HUES64 (cell line): ENCODE results near the gene GSK3B.

ENCODE experiments used
- H3K27ac ChIP-seq: 2 replicates; pipeline ENCODE4 v1.7.0; 2013; ENCODE audit warnings: low read depth, low read length, inconsistent platforms
- H3K27me3 ChIP-seq: 2 replicates; pipeline ENCODE4 v1.6.1; 2013; ENCODE audit warnings: mild to moderate bottlenecking, low read length; ENCODE audit not compliant: insufficient read depth
- H3K36me3 ChIP-seq: 2 replicates; pipeline ENCODE4 v1.6.1; 2013; ENCODE audit warnings: mild to moderate bottlenecking, low read length; ENCODE audit not compliant: insufficient read depth
- H3K4me1 ChIP-seq: 2 replicates; pipeline ENCODE4 v1.6.1; 2013; ENCODE audit warnings: mild to moderate bottlenecking, low read length, moderate library complexity; ENCODE audit not compliant: insufficient read depth
- H3K4me3 ChIP-seq: 2 replicates; pipeline ENCODE4 v1.5.1; 2013; ENCODE audit warnings: mild to moderate bottlenecking, low read length, moderate library complexity
- H3K9ac ChIP-seq: 2 replicates; pipeline ENCODE4 v1.6.1; 2013; ENCODE audit warnings: mild to moderate bottlenecking, low read depth, low read length
- H3K9me3 ChIP-seq: 2 replicates; pipeline ENCODE4 v1.6.1; 2013; ENCODE audit warnings: low read depth, low read length; ENCODE audit not compliant: insufficient read depth
- WGBS: fragments of 150-250, 120-280 bp; methylation state at CpG from one replicate; pipeline ENCODE4 v1.1.7; 2013; ENCODE audit warnings: missing lambda C conversion rate; 5-methylcytosine and 5-hydroxymethylcytosine counted together

Gene GSK3B

DNA sequence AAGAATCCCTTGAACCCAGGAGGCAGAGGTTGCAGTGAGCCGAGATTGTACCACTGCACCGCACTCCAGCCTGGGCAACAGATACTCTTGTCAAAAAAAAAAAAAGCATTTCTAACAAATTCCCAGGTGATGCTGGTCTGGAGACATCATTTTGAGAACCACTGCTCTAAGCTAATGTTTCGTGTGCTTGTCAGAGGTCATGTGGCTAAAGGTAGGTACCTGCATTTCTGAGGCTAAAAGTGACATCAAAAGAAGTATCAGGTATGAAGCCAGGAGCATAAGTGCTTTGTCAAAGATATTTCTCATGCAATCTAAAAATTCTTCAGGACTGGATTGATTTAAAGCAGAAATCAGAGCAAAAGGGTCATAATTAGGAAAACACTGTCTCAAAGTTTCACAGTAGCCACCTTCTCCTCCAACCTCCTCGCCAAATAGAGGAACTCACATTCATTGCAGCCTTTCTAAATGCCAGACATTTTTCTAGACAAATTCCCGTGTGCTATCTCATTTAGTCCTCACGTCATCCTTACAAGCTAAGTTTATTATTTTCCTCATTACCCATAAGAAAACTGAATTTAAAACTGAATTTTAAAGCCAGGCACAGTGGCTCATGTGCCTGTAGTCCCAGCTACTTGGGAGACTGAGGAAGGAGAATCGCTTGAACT, 25.7 kb upstream of the GSK3B start:
- no peaks in the 10 kb centered on the region for H3K36me3 ChIP-seq
- WGBS: 92% methylated on average over 7 of the region's 7 CpGs
- no peak overlapping the region for H3K27ac ChIP-seq
- H3K4me1 ChIP-seq: no peaks in the 10 kb centered on the region
- H3K4me3 ChIP-seq: no peak overlapping the region
- H3K27me3 ChIP-seq: no peaks in the 10 kb centered on the region
- 0 out of 2 replicates have a peak, but pooled peaks cover 5% of the 10 kb centered on the region for H3K9me3 ChIP-seq
- H3K9ac ChIP-seq: no peak overlapping the region

DNA sequence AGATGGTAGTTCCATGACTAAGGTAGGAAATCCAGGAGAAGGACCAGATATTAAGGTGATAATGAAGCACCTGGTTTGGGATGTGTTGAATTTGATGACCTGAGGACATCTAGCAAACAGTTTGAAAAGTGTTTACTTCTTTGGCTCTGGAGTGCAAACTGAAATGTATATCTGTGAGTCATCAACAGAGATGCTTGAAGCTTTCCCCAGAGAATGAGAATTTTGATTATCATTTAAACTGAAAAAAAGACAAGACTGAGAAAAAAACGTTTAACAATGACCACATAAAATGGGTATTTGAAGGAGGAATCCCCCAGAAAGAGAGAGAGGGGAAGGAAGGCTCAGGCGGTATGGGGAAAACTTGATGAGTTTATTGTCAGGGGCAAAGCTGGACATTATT, 20.7 kb upstream of the GSK3B start:
- H3K27me3 ChIP-seq: no peaks in the 10 kb centered on the region
- H3K4me1 ChIP-seq: no peaks in the 10 kb centered on the region
- no peak overlapping the region for H3K4me3 ChIP-seq
- 0 out of 2 replicates have a peak, but pooled peaks cover 5% of the 10 kb centered on the region for H3K9me3 ChIP-seq
- no peak overlapping the region for H3K9ac ChIP-seq
- H3K36me3 ChIP-seq: no peaks in the 10 kb centered on the region
- H3K27ac ChIP-seq: no peak overlapping the region
- 70% methylated on average over 2 of the region's 2 CpGs for WGBS

DNA sequence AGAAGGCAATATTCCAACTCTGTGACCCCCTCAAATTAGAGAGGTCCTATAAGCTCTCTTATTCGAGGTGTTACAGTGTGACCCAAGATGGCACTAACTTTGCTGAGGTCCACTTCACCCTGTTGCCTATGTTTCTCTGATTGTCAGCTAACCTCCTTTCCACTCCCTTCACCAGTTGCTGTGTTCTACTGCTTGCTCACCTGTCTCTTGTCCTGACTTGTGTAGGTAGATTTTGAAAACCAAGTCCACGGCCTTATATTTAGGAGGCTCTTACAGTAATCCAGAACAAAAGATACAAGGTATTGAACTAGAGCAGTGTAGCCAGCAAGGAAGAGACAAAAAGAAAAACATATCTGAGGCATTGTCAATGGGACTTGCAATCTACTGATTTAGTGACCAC, 20.1 kb upstream of the GSK3B start:
- no peaks in the 10 kb centered on the region for H3K36me3 ChIP-seq
- H3K4me3 ChIP-seq: no peak overlapping the region
- 0 out of 2 replicates have a peak, but pooled peaks cover 3% of the 10 kb centered on the region for H3K4me1 ChIP-seq
- WGBS: 99% methylated on average over 2 of the region's 2 CpGs
- H3K27me3 ChIP-seq: no peaks in the 10 kb centered on the region
- no peak overlapping the region for H3K9ac ChIP-seq
- no peak overlapping the region for H3K27ac ChIP-seq
- H3K9me3 ChIP-seq: 0 out of 2 replicates have a peak, but pooled peaks cover 5% of the 10 kb centered on the region

DNA sequence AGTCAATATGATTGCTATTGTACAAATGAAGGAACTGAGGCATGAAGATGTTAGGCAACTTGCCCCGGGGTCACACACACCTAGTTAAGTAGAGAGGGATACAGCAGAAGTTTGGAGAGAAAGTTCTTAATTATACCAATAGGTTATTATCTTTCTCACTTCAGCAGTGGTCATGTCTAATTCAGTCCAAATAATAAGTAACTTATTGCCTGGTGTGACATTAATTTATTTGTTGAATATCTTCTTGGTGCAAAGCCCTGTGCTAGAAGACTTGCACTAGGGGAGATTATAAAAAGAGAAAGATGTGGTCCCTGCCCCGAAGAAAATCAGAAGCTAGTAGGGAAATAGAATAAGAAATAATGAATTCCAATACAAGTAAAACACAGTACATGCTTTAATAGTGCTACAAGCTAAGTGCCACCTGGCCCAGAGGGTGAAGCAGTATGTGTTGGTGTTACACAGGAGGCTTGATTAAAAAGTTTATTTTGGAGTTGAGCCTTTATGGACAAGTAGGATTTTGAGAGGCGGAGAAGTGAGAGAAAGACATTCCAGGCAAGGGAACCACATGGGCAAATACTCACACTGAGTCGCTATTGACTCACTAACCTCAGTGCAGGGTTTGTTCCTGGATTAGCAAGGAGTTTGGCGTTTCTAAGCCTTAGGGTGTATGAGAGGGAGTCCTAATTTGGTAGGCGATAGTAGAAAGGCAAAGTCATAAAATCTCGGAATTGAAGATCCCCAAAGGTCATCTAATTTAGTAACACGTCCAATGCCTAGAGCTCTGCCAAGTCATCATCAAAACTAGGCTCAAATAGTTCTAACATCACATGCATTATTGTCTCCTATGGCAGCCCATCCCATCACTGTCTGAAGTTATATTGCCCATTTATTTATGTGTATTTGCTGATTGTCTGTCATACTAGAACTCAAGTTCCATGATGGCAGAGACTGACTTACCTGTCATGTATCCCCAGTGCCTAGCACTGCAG, 19.2 kb upstream of the GSK3B start:
- H3K27me3 ChIP-seq: no peaks in the 10 kb centered on the region
- H3K9me3 ChIP-seq: 0 out of 2 replicates have a peak, but pooled peaks cover 5% of the 10 kb centered on the region
- H3K9ac ChIP-seq: no peak overlapping the region
- no peak overlapping the region for H3K27ac ChIP-seq
- H3K36me3 ChIP-seq: no peaks in the 10 kb centered on the region
- 0 out of 2 replicates have a peak, but pooled peaks cover 3% of the 10 kb centered on the region for H3K4me1 ChIP-seq
- no peak overlapping the region for H3K4me3 ChIP-seq
- WGBS: 93% methylated on average over 7 of the region's 8 CpGs

DNA sequence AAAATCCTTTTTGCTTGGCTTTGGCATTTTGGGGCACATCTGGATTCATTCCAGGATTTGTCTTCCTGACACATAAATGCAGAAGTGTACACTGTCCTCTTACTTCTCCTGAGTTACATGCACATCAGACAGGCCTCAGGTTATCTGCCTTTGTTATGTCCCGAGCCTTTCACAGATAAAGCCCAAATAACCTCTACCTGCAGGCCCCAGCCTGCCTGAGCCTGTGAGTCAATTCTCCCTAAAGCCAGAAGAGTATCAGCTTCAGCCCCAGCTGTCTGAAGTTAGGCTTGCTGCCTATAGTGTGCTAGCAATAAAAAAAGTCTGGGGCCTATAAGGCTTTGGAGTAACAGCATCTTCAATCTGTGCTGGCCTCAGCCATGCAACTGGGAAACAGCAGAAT, 17.7 kb upstream of the GSK3B start:
- 0 out of 2 replicates have a peak, but pooled peaks cover 2% of the 10 kb centered on the region for H3K9me3 ChIP-seq
- no peak overlapping the region for H3K27ac ChIP-seq
- no peak overlapping the region for H3K9ac ChIP-seq
- no peaks in the 10 kb centered on the region for H3K36me3 ChIP-seq
- H3K4me1 ChIP-seq: 0 out of 2 replicates have a peak, but pooled peaks cover 3% of the 10 kb centered on the region
- WGBS: 93% methylated on average over 1 of the region's 1 CpG
- no peaks in the 10 kb centered on the region for H3K27me3 ChIP-seq
- H3K4me3 ChIP-seq: no peak overlapping the region

DNA sequence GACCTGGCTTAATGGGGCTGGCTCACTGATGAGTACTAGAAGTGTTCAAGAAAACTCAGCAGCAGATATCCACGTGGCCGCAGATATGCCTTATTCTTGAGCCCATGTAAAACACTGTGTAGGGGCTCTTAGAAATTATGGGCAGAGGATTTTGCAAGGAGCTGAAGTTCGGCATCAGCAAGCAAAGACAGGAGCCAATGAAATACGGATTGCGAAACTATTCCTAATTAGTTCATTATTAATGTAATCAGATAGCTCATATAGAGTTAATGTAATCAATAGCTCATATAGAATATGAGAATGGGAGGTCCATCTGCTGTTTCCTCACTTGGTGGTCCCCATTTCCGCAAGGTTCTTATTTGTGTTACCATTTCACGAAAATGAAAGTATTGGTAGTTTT, 9.0 kb upstream of the GSK3B start:
- H3K9ac ChIP-seq: no peak overlapping the region
- 91% methylated on average over 5 of the region's 7 CpGs for WGBS

DNA sequence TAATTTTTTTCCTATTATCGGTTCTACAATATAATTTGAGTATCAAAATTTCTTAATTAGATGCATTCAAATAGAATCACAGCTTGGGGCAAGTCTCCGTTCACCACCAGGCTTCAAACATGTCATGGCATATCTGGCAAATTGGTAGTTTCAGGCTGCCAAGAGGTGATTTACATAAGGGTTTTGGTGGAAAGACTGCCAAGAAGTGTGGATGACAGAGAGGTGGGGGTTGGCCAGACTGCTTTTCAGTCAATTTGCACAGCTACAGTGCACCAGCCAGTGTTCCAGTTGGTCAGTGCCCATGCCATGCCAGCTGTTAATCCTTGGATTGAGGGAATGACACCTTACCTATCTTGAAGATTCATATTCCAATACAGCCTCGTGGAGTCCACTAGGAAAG, 8.4 kb upstream of the GSK3B start:
- Histone ChIP-seq H3K9ac (no peak overlapping the region), H3K27ac (no peak overlapping the region), H3K4me1 (no peaks in the 10 kb centered on the region), H3K9me3 (no peaks in the 10 kb centered on the region), H3K27me3 (no peaks in the 10 kb centered on the region), H3K36me3 (peaks cover 22% of the 10 kb centered on the region), H3K4me3 (no peak overlapping the region)
- WGBS: 100% methylated on average over 2 of the region's 3 CpGs

More for the DNA sequence above, 9.0 kb upstream of the GSK3B start:
- H3K27me3 ChIP-seq: no peaks in the 10 kb centered on the region
- H3K9me3 ChIP-seq: no peaks in the 10 kb centered on the region
- peaks cover 21% of the 10 kb centered on the region for H3K36me3 ChIP-seq
- no peak overlapping the region for H3K27ac ChIP-seq
- no peak overlapping the region for H3K4me3 ChIP-seq
- H3K4me1 ChIP-seq: no peaks in the 10 kb centered on the region

DNA sequence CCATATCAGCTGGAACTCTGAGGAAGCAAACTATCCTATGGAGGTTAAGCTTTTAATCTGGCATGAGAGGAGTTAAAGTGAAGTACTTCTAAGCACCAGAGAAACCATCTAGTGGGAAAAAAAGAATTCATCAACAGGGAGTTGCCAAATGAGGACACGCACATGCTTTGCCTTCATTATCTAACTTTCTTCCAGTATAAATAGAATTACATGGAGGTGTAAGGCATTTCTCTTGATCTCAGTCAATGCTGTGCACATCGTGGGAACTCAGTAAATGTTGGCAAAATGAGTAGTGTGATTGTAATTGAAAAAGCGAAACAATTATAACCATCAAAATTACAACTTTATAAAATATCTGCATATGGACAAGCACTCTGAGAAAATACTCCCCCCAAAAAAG, 8.0 kb upstream of the GSK3B start:
- Histone ChIP-seq H3K27ac (no peak overlapping the region), H3K36me3 (peaks cover 22% of the 10 kb centered on the region), H3K9ac (no peak overlapping the region), H3K27me3 (no peaks in the 10 kb centered on the region), H3K4me1 (no peaks in the 10 kb centered on the region), H3K9me3 (no peaks in the 10 kb centered on the region), H3K4me3 (no peak overlapping the region)
- WGBS: no CpG with 5 or more reads among the region's 3 CpGs

DNA sequence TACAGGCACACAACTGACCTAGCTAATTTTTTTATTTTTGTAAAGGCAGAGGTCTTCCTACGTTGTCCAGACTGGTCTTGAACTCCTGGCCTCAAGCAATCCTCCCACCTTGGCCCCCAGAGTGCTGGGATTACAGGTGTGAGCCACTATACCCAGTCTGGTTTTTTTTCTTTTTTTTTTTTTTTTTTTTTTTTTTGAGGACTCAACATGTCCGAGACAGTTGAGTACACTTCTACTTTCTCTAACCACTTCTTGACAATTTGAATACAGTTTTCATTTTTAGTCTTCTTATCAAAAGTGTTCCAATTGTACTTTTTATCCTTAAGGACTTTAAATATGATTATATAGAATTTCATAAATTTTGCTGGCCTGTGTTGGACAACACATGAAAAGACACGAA, 7.4 kb upstream of the GSK3B start:
- H3K36me3 ChIP-seq: peaks cover 22% of the 10 kb centered on the region
- no peaks in the 10 kb centered on the region for H3K9me3 ChIP-seq
- no peak overlapping the region for H3K4me3 ChIP-seq
- WGBS: 87% methylated on average over 3 of the region's 3 CpGs
- H3K4me1 ChIP-seq: no peaks in the 10 kb centered on the region
- H3K27me3 ChIP-seq: no peaks in the 10 kb centered on the region
- no peak overlapping the region for H3K9ac ChIP-seq
- H3K27ac ChIP-seq: no peak overlapping the region

DNA sequence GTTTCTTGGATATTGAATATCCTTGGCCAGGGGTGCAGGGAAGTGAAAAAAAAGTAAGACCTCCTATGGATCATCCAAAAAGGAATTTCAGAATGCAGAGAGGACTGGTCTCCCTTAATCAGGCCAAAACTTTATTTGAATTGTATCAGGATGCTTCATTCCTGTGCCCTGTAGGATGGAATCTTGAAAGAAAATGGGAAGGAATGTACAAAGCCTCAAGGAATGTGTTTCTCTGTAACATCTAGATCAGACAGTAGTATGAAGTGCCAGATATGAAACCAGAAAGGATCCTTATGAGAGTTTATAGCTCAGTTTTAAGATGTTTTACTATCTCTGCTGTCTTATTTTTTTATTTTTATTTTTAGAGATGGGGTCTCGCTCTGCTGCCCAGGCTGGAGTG, 6.5 kb upstream of the GSK3B start:
- H3K27ac ChIP-seq: no peak overlapping the region
- WGBS: 92% methylated on average over 1 of the region's 1 CpG

DNA sequence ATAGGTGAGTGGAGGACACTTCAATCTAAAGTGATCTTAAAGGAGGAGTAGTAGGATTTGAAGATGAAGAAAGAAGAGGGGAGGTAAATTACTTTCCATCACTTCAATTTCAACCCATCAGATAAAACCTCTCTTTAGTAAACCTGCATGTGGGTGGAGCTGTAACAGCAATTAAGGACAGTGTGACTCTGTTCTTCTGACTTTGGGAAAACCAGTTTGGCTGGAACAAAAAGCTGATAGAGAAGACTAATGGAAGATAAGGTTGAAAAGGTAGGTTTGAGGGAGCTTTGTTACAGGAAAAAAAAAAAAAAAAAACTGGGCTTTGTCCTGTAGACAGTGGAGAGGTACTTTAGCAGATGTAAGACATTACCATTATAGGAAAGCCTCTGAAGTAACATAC, 4.5 kb upstream of the GSK3B start:
- Histone ChIP-seq H3K27ac (no peak overlapping the region), H3K36me3 (peaks cover 22% of the 10 kb centered on the region), H3K9ac (no peak overlapping the region), H3K4me1 (no peaks in the 10 kb centered on the region), H3K4me3 (no peak overlapping the region), H3K9me3 (no peaks in the 10 kb centered on the region), H3K27me3 (no peaks in the 10 kb centered on the region)

More for the DNA sequence above, 6.5 kb upstream of the GSK3B start:
- Histone ChIP-seq H3K9ac (no peak overlapping the region), H3K4me1 (no peaks in the 10 kb centered on the region), H3K4me3 (no peak overlapping the region), H3K27me3 (no peaks in the 10 kb centered on the region), H3K9me3 (no peaks in the 10 kb centered on the region), H3K36me3 (peaks cover 22% of the 10 kb centered on the region)
